ENCODE results near the gene DGCR6L. TPM values are rescaled to one million over a fixed set of nuclear protein-coding genes. Genes with fewer than 3 reads are reported as not detected.
"Not testable (repeated sequence)": the region's sequence is repeated elsewhere in the genome, so short reads cannot be mapped to it uniquely, and the experiment has no call there.

DGCR6L gene
- total RNA-seq = 100 to 1,000 TPM; 101 to 109 TPM

GRCh38 chr22:20319745-20320658, at the start of gene DGCR6L:
Gene DGCR6L (minus strand): TSS chr22:20320060. CDS start chr22:20319988, 72 bp downstream.
- Histone ChIP-seq H3K9me3 (no peaks in the 10 kb centered on the region), H3K36me3 (no peaks in the 10 kb centered on the region), H3K27ac (peak within 1 kb of the TSS; percentile 88 to 90), H3K4me3 (peak within 1 kb of the TSS; percentile 95 to 97), H3K27me3 (replicated peaks; ENCODE audit: insufficient read depth) (no peaks in the 10 kb centered on the region), H3K4me1 (replicated peaks) (peaks cover 8% of the 10 kb centered on the region)
- TF ChIP-seq CTCF (IDR thresholded peaks at IDR 0.05) = peak in 1 of 4 experiments; percentile 19
- TF ChIP-seq POLR2A (IDR thresholded peaks at IDR 0.05) = peak; percentile 92
- TF ChIP-seq POLR2AphosphoS5 (IDR thresholded peaks at IDR 0.05) = peak; percentile 96
- WGBS = under 1% methylated on average over 75 of the region's 98 CpGs
- intact Hi-C loops (cut with DNase I) = no loop called here
- DNase-seq (ENCODE audit: low spot score) = peak; percentile 94

GRCh38 chr22:20368875-20369274, 49.0 kb upstream of the DGCR6L start:
- H3K27ac ChIP-seq; intact Hi-C loops (cut with DNase I); H3K9me3 ChIP-seq; DNase-seq (ENCODE audit: low spot score); H3K4me3 ChIP-seq; H3K27me3 ChIP-seq (replicated peaks; ENCODE audit: insufficient read depth); H3K36me3 ChIP-seq; H3K4me1 ChIP-seq (replicated peaks): not testable (repeated sequence)
- 95% methylated on average over 9 of the region's 9 CpGs for WGBS

- DNase-seq (ENCODE audit: low spot score) = not testable (repeated sequence)
- WGBS = 82% methylated on average over 9 of the region's 9 CpGs
Observed at GRCh38 chr22:20366841-20367240, 47.0 kb upstream of the DGCR6L start.

GRCh38 chr22:20364335-20365260, 44.7 kb upstream of the DGCR6L start:
- 59% methylated on average over 11 of the region's 11 CpGs for WGBS
- H3K9me3 ChIP-seq; H3K4me3 ChIP-seq; H3K4me1 ChIP-seq (replicated peaks); H3K27ac ChIP-seq; DNase-seq (ENCODE audit: low spot score); intact Hi-C loops (cut with DNase I); H3K27me3 ChIP-seq (replicated peaks; ENCODE audit: insufficient read depth); H3K36me3 ChIP-seq: not testable (repeated sequence)

More at GRCh38 chr22:20366841-20367240, 47.0 kb upstream of the DGCR6L start:
- H3K4me3 ChIP-seq; H3K27me3 ChIP-seq (replicated peaks; ENCODE audit: insufficient read depth); H3K9me3 ChIP-seq; intact Hi-C loops (cut with DNase I); H3K4me1 ChIP-seq (replicated peaks); H3K27ac ChIP-seq; H3K36me3 ChIP-seq: not testable (repeated sequence)

- H3K4me3 ChIP-seq; H3K9me3 ChIP-seq; H3K27ac ChIP-seq; H3K36me3 ChIP-seq; intact Hi-C loops (cut with DNase I); DNase-seq (ENCODE audit: low spot score); H3K27me3 ChIP-seq (replicated peaks; ENCODE audit: insufficient read depth); H3K4me1 ChIP-seq (replicated peaks): not testable (repeated sequence)
- 89% methylated on average over 10 of the region's 10 CpGs for WGBS
Observed at GRCh38 chr22:20362403-20362802, 42.5 kb upstream of the DGCR6L start.

- DNase-seq (ENCODE audit: low spot score); H3K27me3 ChIP-seq (replicated peaks; ENCODE audit: insufficient read depth); H3K4me3 ChIP-seq; H3K4me1 ChIP-seq (replicated peaks); intact Hi-C loops (cut with DNase I); H3K36me3 ChIP-seq; H3K9me3 ChIP-seq; H3K27ac ChIP-seq: not testable (repeated sequence)
- WGBS = 93% methylated on average over 54 of the region's 54 CpGs
Observed at GRCh38 chr22:20361752-20362229, 41.9 kb upstream of the DGCR6L start.

GRCh38 chr22:20360866-20361751, 41.2 kb upstream of the DGCR6L start:
- H3K27ac ChIP-seq; H3K4me3 ChIP-seq; H3K9me3 ChIP-seq; DNase-seq (ENCODE audit: low spot score); H3K36me3 ChIP-seq; intact Hi-C loops (cut with DNase I); H3K27me3 ChIP-seq (replicated peaks; ENCODE audit: insufficient read depth); H3K4me1 ChIP-seq (replicated peaks): not testable (repeated sequence)
- WGBS = 92% methylated on average over 110 of the region's 145 CpGs

- WGBS = 90% methylated on average over 60 of the region's 60 CpGs
- DNase-seq (ENCODE audit: low spot score); H3K36me3 ChIP-seq; H3K4me1 ChIP-seq (replicated peaks); intact Hi-C loops (cut with DNase I); H3K9me3 ChIP-seq; H3K4me3 ChIP-seq; H3K27ac ChIP-seq; H3K27me3 ChIP-seq (replicated peaks; ENCODE audit: insufficient read depth): not testable (repeated sequence)
Observed at GRCh38 chr22:20360261-20360660, 40.4 kb upstream of the DGCR6L start.

- DNase-seq (ENCODE audit: low spot score); H3K27ac ChIP-seq; H3K9me3 ChIP-seq; H3K36me3 ChIP-seq; intact Hi-C loops (cut with DNase I); H3K27me3 ChIP-seq (replicated peaks; ENCODE audit: insufficient read depth); H3K4me3 ChIP-seq; H3K4me1 ChIP-seq (replicated peaks): not testable (repeated sequence)
- 90% methylated on average over 63 of the region's 103 CpGs for WGBS
Observed at GRCh38 chr22:20358503-20359239, 38.8 kb upstream of the DGCR6L start.
